GM21825 (cell line): ENCODE measurements around the gene SMYD1.

Source experiments
- ATAC-seq: cut with Tn5 transposase; IDR thresholded peaks from one replicate; pipeline ENCODE4 v1.9.1; 2021; ENCODE audit warnings: mild to moderate bottlenecking, moderate library complexity; ENCODE audit not compliant: unreplicated experiment

Gene SMYD1

GRCh38 chr2:88121678-88122077 lies 54.1 kb downstream of the SMYD1 start:
- no peak for ATAC-seq

GRCh38 chr2:88122141-88122884 lies 54.7 kb downstream of the SMYD1 start:
- ATAC-seq: no peak

- ATAC-seq: no peak
Observed at GRCh38 chr2:88123164-88123974, 55.7 kb downstream of the SMYD1 start.

- no peak for ATAC-seq
Observed at GRCh38 chr2:88123975-88124917, 56.6 kb downstream of the SMYD1 start.

- ATAC-seq: no peak
Observed at GRCh38 chr2:88125344-88125923, 57.8 kb downstream of the SMYD1 start.

- no peak for ATAC-seq
Observed at GRCh38 chr2:88125924-88126771, 58.5 kb downstream of the SMYD1 start.

- no peak for ATAC-seq
Observed at GRCh38 chr2:88126772-88127637, 59.4 kb downstream of the SMYD1 start.

GRCh38 chr2:88127638-88127887 lies 59.9 kb downstream of the SMYD1 start:
- no peak for ATAC-seq

- no peak for ATAC-seq
Observed at GRCh38 chr2:88127888-88128653, 60.4 kb downstream of the SMYD1 start, which contains the start of gene FABP1. Gene FABP1 (minus strand): TSS chr2:88128062. CDS start chr2:88128017, 45 bp downstream.

GRCh38 chr2:88128654-88129312 lies 61.2 kb downstream of the SMYD1 start:
- ATAC-seq: no peak

- ATAC-seq: no peak
Observed at GRCh38 chr2:88129313-88129959, 61.8 kb downstream of the SMYD1 start.

- ATAC-seq: no peak
Observed at GRCh38 chr2:88131201-88131998, 63.8 kb downstream of the SMYD1 start.

GRCh38 chr2:88131999-88132368 lies 64.4 kb downstream of the SMYD1 start:
- ATAC-seq: no peak

- ATAC-seq: no peak
Observed at GRCh38 chr2:88133875-88134274, 66.2 kb downstream of the SMYD1 start.

GRCh38 chr2:88136817-88137216 lies 69.2 kb downstream of the SMYD1 start:
- ATAC-seq: no peak

- no peak for ATAC-seq
Observed at GRCh38 chr2:88137833-88138232, 70.2 kb downstream of the SMYD1 start.
